CD4-positive, alpha-beta T cell (primary cell): Measurements from ENCODE around the gene BDP1. TPM values are rescaled to one million over a fixed set of nuclear protein-coding genes. Genes with fewer than 3 reads are reported as not detected.

Experiments
- ATAC-seq: fragments of 200-7000 bp; cut with Tn5 transposase; one replicate; pipeline ENCODE4 v1.10.0; 2022; ENCODE audit warnings: mild to moderate bottlenecking; ENCODE audit not compliant: poor library complexity
- CTCF ChIA-PET: fragments of 350-600 bp; sonication (Branson Sonifier 250); formaldehyde crosslinking; loops from one replicate; lab custom pipeline; 2021; ENCODE audit warnings: antibody characterized with exemption, inconsistent platforms; lab: Charles Lee
- POLR2A ChIA-PET: fragments of 350-600 bp; sonication (Branson Sonifier 250); formaldehyde crosslinking; loops from one replicate; lab custom pipeline; 2021; ENCODE audit warnings: antibody characterized with exemption, inconsistent platforms; lab: Charles Lee
- DNase-seq, 14 experiments: peaks; one replicate each; pipeline ENCODE4 v3.0.0-alpha.2; 2013 to 2020; ENCODE audit warnings: mixed read lengths in 2 of 14
- H3K27ac ChIP-seq, 2 donors: one replicate each; pipeline versions ENCODE4 v1.5.1 to v1.7.0; 2013; ENCODE audit warnings: low read length in 2 of 2, low read depth in 1 of 2, mild to moderate bottlenecking in 1 of 2
- H3K27me3 ChIP-seq, 2 experiments: 1 replicate in 1 of 2; 2 replicates in 1 of 2; pipeline versions ENCODE4 v1.6.1 to v1.7.0; 2013; ENCODE audit warnings: low read length in 2 of 2, control low read depth in 1 of 2, mild to moderate bottlenecking in 1 of 2, moderate library complexity in 1 of 2; ENCODE audit not compliant: insufficient read depth in 2 of 2, control insufficient read depth in 1 of 2
- H3K36me3 ChIP-seq: one replicate; pipeline ENCODE4 v1.6.1; 2013; ENCODE audit warnings: low read length, control low read depth; ENCODE audit not compliant: insufficient read depth
- H3K4me1 ChIP-seq: one replicate; pipeline ENCODE4 v1.6.1; 2013; ENCODE audit warnings: low read length, control low read depth; ENCODE audit not compliant: insufficient read depth
- H3K4me3 ChIP-seq: one replicate; pipeline ENCODE4 v1.5.1; 2013; ENCODE audit warnings: mild to moderate bottlenecking, low read length, moderate library complexity
- H3K9me3 ChIP-seq, 2 experiments: 1 replicate in 1 of 2; 2 replicates in 1 of 2; pipeline versions ENCODE4 v1.6.1 to v1.7.0; 2013; ENCODE audit warnings: low read length in 2 of 2, mild to moderate bottlenecking in 2 of 2, control low read depth in 1 of 2, moderate library complexity in 1 of 2; ENCODE audit not compliant: control insufficient read depth in 1 of 2, insufficient read depth in 1 of 2
- H3K27ac Mint-ChIP-seq: one replicate; pipeline ENCODE4 v1.8.0; 2020; ENCODE audit warnings: mixed read lengths
- H3K27me3 Mint-ChIP-seq: one replicate; pipeline ENCODE4 v1.8.0; 2021; ENCODE audit warnings: mixed read lengths
- H3K36me3 Mint-ChIP-seq: one replicate; pipeline ENCODE4 v1.8.0; 2021; ENCODE audit warnings: low read depth, mixed read lengths
- H3K4me1 Mint-ChIP-seq: one replicate; pipeline ENCODE4 v1.8.0; 2021; ENCODE audit warnings: low read depth, mixed read lengths
- H3K4me3 Mint-ChIP-seq: one replicate; pipeline ENCODE4 v1.8.0; 2020; ENCODE audit warnings: mild to moderate bottlenecking, mixed read lengths
- H3K9me3 Mint-ChIP-seq: one replicate; pipeline ENCODE4 v1.8.0; 2020; ENCODE audit warnings: mixed read lengths
- CTCF ChIP-seq: fragments of 200-600 bp; IDR thresholded peaks from one replicate; pipeline ENCODE4 v1.8.0; 2022; ENCODE audit warnings: antibody characterized with exemption, mild to moderate bottlenecking
- intact Hi-C, 2 experiments: fragments of 100-400 bp; cut with DNase I in 1 of 2; cut with micrococcal nuclease in 1 of 2; formaldehyde crosslinking; loops; one replicate each; pipeline versions ENCODE4 v1.15.1 to v1.9.0; 2023 to 2025; cut with DNase I, micrococcal nuclease
- total RNA-seq, 174 experiments: library from RNA in 2 of 174; stranded (reverse) in 2 of 174; gene quantifications; one replicate each; pipeline ENCODE4 v1.2.3 and lab custom pipeline; 2021 to 2026

BDP1 gene
- total RNA-seq, 2 experiments from 2014 or later: 31.3 to 31.9 TPM

DNA sequence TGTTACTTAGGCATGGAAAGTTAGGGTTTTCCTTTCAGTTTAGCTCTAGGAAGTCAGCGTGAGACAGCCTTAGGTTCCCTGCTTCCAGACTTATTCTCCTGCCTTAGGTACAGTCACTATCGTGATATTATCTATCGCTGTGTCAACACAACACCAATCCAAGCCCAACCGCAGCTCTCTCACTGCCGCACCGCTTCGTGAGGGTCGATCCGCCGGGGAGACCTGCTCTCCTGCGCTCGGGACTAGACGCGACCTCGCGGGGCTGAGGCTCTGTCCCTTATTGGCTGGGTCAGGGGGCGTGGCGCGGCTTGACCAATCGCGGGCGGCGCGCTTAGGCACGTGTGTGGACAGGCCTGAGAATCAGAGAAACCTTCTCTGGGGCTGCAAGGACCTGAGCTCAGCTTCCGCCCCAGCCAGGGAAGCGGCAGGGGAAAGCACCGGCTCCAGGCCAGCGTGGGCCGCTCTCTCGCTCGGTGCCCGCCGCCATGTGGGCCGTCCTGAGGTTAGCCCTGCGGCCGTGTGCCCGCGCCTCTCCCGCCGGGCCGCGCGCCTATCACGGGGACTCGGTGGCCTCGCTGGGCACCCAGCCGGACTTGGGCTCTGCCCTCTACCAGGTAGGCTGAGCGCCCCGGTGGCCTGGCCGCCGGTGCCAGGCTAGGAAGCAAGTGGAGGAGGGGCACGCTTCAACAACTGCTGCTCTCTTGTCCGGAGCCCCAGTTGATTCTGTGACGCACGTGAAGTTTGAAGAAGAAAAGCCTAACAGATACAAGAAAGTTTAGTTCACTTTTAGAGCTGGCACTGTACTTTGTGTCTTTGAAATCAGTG lies 131.7 kb downstream of the BDP1 start, which contains the start of gene MCCC2:
Gene MCCC2 (plus strand): TSS at position 400 of the 825 bp plus-strand sequence. CDS start 86 bp downstream, at position 486.
- DNase-seq (peak; percentile 91 to 98 (median 94)), ATAC-seq (peak; percentile 98)
- peaks cover 45% of the 10 kb centered on the region for H3K4me1 Mint-ChIP-seq
- ChIA-PET CTCF (interaction anchor here (7.8 kb wide), 1 partner anchor 14 kb away, joined by 55 read pairs; no protein-coding TSS in a partner anchor), POLR2A (interaction anchor here (1.0 to 2.7 kb wide), 4 partner anchors 9 to 131 kb away, joined by 3 to 28 read pairs (median 4); partner anchors contain the start of gene BDP1)
- peak within 1 kb of the TSS; percentile 98 for H3K4me3 Mint-ChIP-seq
- Histone ChIP-seq H3K36me3 (peaks cover 2% of the 10 kb centered on the region), H3K27ac (peak within 1 kb of the TSS; percentile 87 to 90), H3K4me3 (peak within 1 kb of the TSS; percentile 89), H3K9me3 (no peaks in the 10 kb centered on the region), H3K4me1 (peaks cover 33% of the 10 kb centered on the region), H3K27me3 (no peaks in the 10 kb centered on the region)
- no peaks in the 10 kb centered on the region for H3K36me3 Mint-ChIP-seq
- no peaks in the 10 kb centered on the region for H3K27me3 Mint-ChIP-seq
- peak within 1 kb of the TSS; percentile 89 for H3K27ac Mint-ChIP-seq
- TF ChIP-seq CTCF: no peak
- intact Hi-C loops: loop anchor here (1.0 to 10.0 kb wide), 3 partner anchors 14 to 718 kb away; partner anchors contain the start of gene BDP1 (in 1 of the 2)
- no peaks in the 10 kb centered on the region for H3K9me3 Mint-ChIP-seq

- ChIA-PET CTCF (interaction anchor here (7.8 kb wide), 1 partner anchor 13 kb away, joined by 55 read pairs; no protein-coding TSS in a partner anchor), POLR2A (interaction anchor here (1.0 to 2.7 kb wide), 4 partner anchors 10 to 132 kb away, joined by 3 to 28 read pairs (median 4); partner anchors contain the start of gene BDP1)
- H3K27ac ChIP-seq: peak overlapping the region; percentile 87 to 90
- ATAC-seq (no peak), DNase-seq (no peak)
- H3K27me3 ChIP-seq: no peaks in the 10 kb centered on the region
- intact Hi-C loops: loop anchor here (1.0 to 10.0 kb wide), 3 partner anchors 13 to 717 kb away; partner anchors contain the start of gene BDP1 (in 1 of the 2)
- Mint-ChIP-seq H3K9me3 (no peaks in the 10 kb centered on the region), H3K4me1 (peaks cover 51% of the 10 kb centered on the region), H3K4me3 (peak overlapping the region; percentile 98), H3K36me3 (peaks cover 5% of the 10 kb centered on the region), H3K27ac (peak overlapping the region; percentile 89), H3K27me3 (no peaks in the 10 kb centered on the region)
- no peaks in the 10 kb centered on the region for H3K9me3 ChIP-seq
- peak overlapping the region; percentile 89 for H3K4me3 ChIP-seq
- H3K36me3 ChIP-seq: peaks cover 2% of the 10 kb centered on the region
- no peak for TF ChIP-seq CTCF
- peaks cover 33% of the 10 kb centered on the region for H3K4me1 ChIP-seq
These were observed 132.5 kb downstream of the BDP1 start for GRCh38 chr5:71587766-71588532.

DNA sequence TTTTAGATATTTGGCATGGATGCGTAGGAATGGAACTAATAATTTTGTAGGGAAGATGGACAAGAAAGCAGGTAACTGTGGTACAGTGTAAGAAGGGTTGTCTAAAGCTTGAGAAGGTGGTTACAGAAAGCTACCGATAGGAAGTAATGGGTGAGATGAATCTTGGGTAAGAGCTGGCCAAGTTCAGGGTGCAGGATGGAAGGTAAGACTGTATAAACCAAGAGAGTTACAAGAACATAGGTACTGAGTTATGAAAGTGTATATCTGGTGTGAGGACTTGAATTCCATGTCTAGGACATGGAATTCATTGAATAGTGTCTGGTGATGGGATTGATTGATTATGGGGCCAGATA lies 133.1 kb downstream of the BDP1 start:
- peaks cover 5% of the 10 kb centered on the region for H3K36me3 Mint-ChIP-seq
- H3K36me3 ChIP-seq: peaks cover 2% of the 10 kb centered on the region
- ChIA-PET POLR2A (interaction anchor here (2.7 kb wide), 1 partner anchor 13 kb away, joined by 28 read pairs; no protein-coding TSS in a partner anchor), CTCF (interaction anchor here (7.8 kb wide), 1 partner anchor 12 kb away, joined by 55 read pairs; no protein-coding TSS in a partner anchor)
- DNase-seq: no peak
- no peaks in the 10 kb centered on the region for H3K9me3 Mint-ChIP-seq
- H3K27me3 ChIP-seq: no peaks in the 10 kb centered on the region
- H3K27ac Mint-ChIP-seq: peak overlapping the region; percentile 21
- H3K27ac ChIP-seq: no peak overlapping the region
- H3K4me3 ChIP-seq: peak overlapping the region; percentile 89
- H3K4me3 Mint-ChIP-seq: peak overlapping the region; percentile 98
- no peaks in the 10 kb centered on the region for H3K9me3 ChIP-seq
- H3K27me3 Mint-ChIP-seq: no peaks in the 10 kb centered on the region
- no peak for TF ChIP-seq CTCF
- peaks cover 33% of the 10 kb centered on the region for H3K4me1 ChIP-seq
- no peak for ATAC-seq
- intact Hi-C loops: loop anchor here in 1 of 2 experiments (5.0 to 10.0 kb wide), 2 partner anchors 131 to 716 kb away; partner anchors contain the start of gene BDP1
- H3K4me1 Mint-ChIP-seq: peaks cover 51% of the 10 kb centered on the region
